CD4-positive, alpha-beta memory T cell (primary cell): ENCODE measurements around the gene KIF3C. TPM values are rescaled to one million over a fixed set of nuclear protein-coding genes. Genes with fewer than 3 reads are reported as not detected.

Experiments
- CTCF ChIA-PET: fragments of 350-600 bp; sonication (Branson Sonifier 250); formaldehyde crosslinking; loops from one replicate; lab custom pipeline; 2021; ENCODE audit warnings: inconsistent platforms; ENCODE audit not compliant: partially characterized antibody; lab: Charles Lee
- POLR2A ChIA-PET: fragments of 350-600 bp; sonication (Branson Sonifier 250); formaldehyde crosslinking; loops from one replicate; lab custom pipeline; 2021; ENCODE audit not compliant: partially characterized antibody; lab: Charles Lee
- DNase-seq, 5 donors: peaks; one replicate each; pipeline versions ENCODE4 v3.0.0 to v3.0.0-alpha.2; 2020 to 2022; ENCODE audit warnings: mixed read lengths in 1 of 5
- H3K27ac ChIP-seq: one replicate; pipeline ENCODE4 v1.7.0; 2013; ENCODE audit warnings: low read depth, low read length
- H3K27me3 ChIP-seq: 2 replicates; pipeline ENCODE4 v1.7.0; 2013; ENCODE audit warnings: mild to moderate bottlenecking, low read length, moderate library complexity; ENCODE audit not compliant: insufficient read depth
- H3K36me3 ChIP-seq: 2 replicates; pipeline ENCODE4 v1.7.0; 2013; ENCODE audit warnings: mild to moderate bottlenecking, low read length, moderate library complexity; ENCODE audit not compliant: insufficient read depth
- H3K4me1 ChIP-seq: 2 replicates; pipeline ENCODE4 v1.7.0; 2013; ENCODE audit warnings: mild to moderate bottlenecking, low read length, moderate library complexity; ENCODE audit not compliant: insufficient read depth
- H3K4me3 ChIP-seq, 2 donors: one replicate each; pipeline ENCODE4 v1.7.0; 2013; ENCODE audit warnings: low read length in 2 of 2, mild to moderate bottlenecking in 1 of 2
- H3K9me3 ChIP-seq, 2 donors: one replicate each; pipeline ENCODE4 v1.7.0; 2013; ENCODE audit warnings: low read length in 2 of 2, control low read depth in 1 of 2; ENCODE audit not compliant: control insufficient read depth in 1 of 2
- H3K27ac Mint-ChIP-seq, 7 donors: one replicate each; pipeline ENCODE4 v1.8.0; 2020 to 2021; ENCODE audit warnings: mixed read lengths in 7 of 7, mild to moderate bottlenecking in 6 of 7, inconsistent platforms in 3 of 7, moderate library complexity in 3 of 7
- H3K27me3 Mint-ChIP-seq, 2 donors: one replicate each; pipeline ENCODE4 v1.8.0; 2020 to 2021; ENCODE audit warnings: mixed read lengths in 2 of 2
- H3K36me3 Mint-ChIP-seq, 2 donors: one replicate each; pipeline ENCODE4 v1.8.0; 2020 to 2021; ENCODE audit warnings: mixed read lengths in 2 of 2, inconsistent platforms in 1 of 2, mild to moderate bottlenecking in 1 of 2
- H3K4me1 Mint-ChIP-seq, 4 donors: one replicate each; pipeline ENCODE4 v1.8.0; 2020 to 2021; ENCODE audit warnings: mixed read lengths in 4 of 4, mild to moderate bottlenecking in 1 of 4
- H3K4me3 Mint-ChIP-seq, 8 donors: one replicate each; pipeline ENCODE4 v1.8.0; 2020 to 2021; ENCODE audit warnings: mixed read lengths in 8 of 8, mild to moderate bottlenecking in 7 of 8, moderate library complexity in 6 of 8, inconsistent platforms in 3 of 8
- H3K9me3 Mint-ChIP-seq, 8 donors: one replicate each; pipeline ENCODE4 v1.8.0; 2020 to 2021; ENCODE audit warnings: mixed read lengths in 8 of 8, mild to moderate bottlenecking in 5 of 8, inconsistent platforms in 3 of 8, moderate library complexity in 1 of 8
- intact Hi-C: fragments of 100-400 bp; cut with micrococcal nuclease; formaldehyde crosslinking; loops from one replicate; pipeline ENCODE4 v1.15.1; 2023
- polyA plus RNA-seq, 2 donors: library from polyadenylated mRNA; unstranded; fragments of 300-500 nt; fragmentation: Illumina TruSeq; gene quantifications; one replicate each; pipeline ENCODE4 v1.2.3, GENCODE V29; 2021
- total RNA-seq, 2 experiments: library from RNA; stranded (reverse); gene quantifications; one replicate each; pipeline ENCODE4 v1.2.3, GENCODE V29; 2021

KIF3C gene
- total and polyA plus RNA-seq, 4 experiments from 2014 or later: 0.46 to 5.1 (median 3.4) TPM

DNA sequence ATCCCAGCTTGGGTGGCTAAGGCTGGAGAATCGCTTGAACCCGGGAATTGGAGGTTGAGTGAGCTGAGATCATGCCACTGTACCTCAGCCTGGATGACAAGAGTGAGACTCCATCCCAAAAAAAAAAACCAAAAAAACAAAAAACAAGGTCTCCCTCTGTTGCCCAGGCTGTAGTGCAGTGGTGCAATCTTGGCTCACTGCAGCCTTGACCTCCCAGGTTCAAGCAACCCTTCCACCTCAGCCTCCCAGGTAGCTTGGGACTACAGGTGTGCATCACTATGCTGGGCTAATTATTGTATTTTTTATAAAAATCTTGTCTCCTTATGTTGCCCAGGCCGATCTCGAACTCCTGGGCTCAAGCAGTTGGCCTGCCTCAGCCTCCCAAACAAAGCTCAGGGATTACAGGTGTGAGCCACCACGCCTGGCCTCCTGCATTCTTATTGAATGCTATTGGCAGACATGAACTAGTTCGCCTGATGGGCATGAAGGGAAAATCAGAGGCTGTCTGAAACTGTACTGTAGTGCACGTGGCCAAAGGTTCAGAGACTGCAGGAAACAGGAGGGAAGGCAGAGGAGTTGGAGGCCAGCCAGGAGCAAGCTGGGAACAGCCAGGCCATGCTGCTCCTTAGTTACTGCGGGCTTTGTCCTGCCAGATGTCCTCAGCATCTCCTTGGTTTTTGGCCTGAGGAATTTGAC, 88.0 kb downstream of the KIF3C start:
- Mint-ChIP-seq H3K4me3 (no peak overlapping the region), H3K36me3 (no peaks in the 10 kb centered on the region), H3K27me3 (no peaks in the 10 kb centered on the region), H3K27ac (peak overlapping the region in 1 of 7 donors; percentile 6), H3K9me3 (peaks cover 0 to 3% (median 0%) of the 10 kb centered on the region in 8 donors), H3K4me1 (no peaks in the 10 kb centered on the region)
- Histone ChIP-seq H3K4me3 (no peak overlapping the region), H3K27ac (no peak overlapping the region), H3K9me3 (no peaks in the 10 kb centered on the region), H3K27me3 (no peaks in the 10 kb centered on the region), H3K4me1 (no peaks in the 10 kb centered on the region), H3K36me3 (no peaks in the 10 kb centered on the region)
- DNase-seq: no peak
- intact Hi-C loops: no loop called here
- ChIA-PET POLR2A (no interaction called here), CTCF (interaction anchor here (0.7 kb wide), 1 partner anchor 202 kb away, joined by 3 read pairs; no protein-coding TSS in a partner anchor)

DNA sequence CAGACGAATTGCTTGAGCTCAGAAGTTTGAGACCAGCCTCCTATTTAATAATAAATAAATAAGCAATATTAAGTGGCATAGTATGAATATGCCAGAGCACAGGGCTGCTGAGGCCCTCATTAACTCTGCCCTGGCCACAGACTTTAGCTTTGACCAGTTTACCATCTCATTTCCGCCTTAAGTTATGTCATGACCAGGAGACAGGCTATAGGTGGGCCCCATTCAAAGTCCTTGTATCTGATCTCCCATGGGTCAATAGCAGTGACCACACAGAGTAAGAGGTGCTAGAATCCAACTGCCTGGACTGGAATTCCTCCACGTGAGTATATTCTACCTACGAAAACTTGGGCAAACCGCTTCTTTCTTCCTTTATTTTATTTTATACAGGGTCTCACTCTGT, 90.6 kb downstream of the KIF3C start:
- H3K27ac Mint-ChIP-seq: no peak overlapping the region
- no peaks in the 10 kb centered on the region for H3K36me3 ChIP-seq

GRCh38 chr2:25887624-25888242, 94.6 kb downstream of the KIF3C start:
- H3K4me3 Mint-ChIP-seq: no peak overlapping the region
- no peak for DNase-seq
- POLR2A ChIA-PET: interaction anchor here (1.3 kb wide), 1 partner anchor 9 kb away, joined by 3 read pairs; the partner anchor contains the start of gene ASXL2

More for the DNA sequence above, 90.6 kb downstream of the KIF3C start:
- H3K27ac ChIP-seq: no peak overlapping the region
- Mint-ChIP-seq H3K27me3 (no peaks in the 10 kb centered on the region), H3K4me1 (no peaks in the 10 kb centered on the region), H3K36me3 (no peaks in the 10 kb centered on the region), H3K9me3 (peaks cover 0 to 3% (median 0%) of the 10 kb centered on the region in 8 donors), H3K4me3 (no peak overlapping the region)
- no peaks in the 10 kb centered on the region for H3K9me3 ChIP-seq
- ChIA-PET POLR2A (no interaction called here), CTCF (no interaction called here)
- no peaks in the 10 kb centered on the region for H3K4me1 ChIP-seq
- H3K4me3 ChIP-seq: no peak overlapping the region
- no peak for DNase-seq
- H3K27me3 ChIP-seq: no peaks in the 10 kb centered on the region
- intact Hi-C loops: no loop called here

GRCh38 chr2:25885933-25886332, 96.4 kb downstream of the KIF3C start:
- Mint-ChIP-seq H3K27me3 (peaks cover 2 to 8% of the 10 kb centered on the region in 2 donors), H3K9me3 (peaks cover 0 to 3% (median 0%) of the 10 kb centered on the region in 8 donors), H3K36me3 (peaks cover 0 to 4% of the 10 kb centered on the region in 2 donors), H3K4me1 (no peaks in the 10 kb centered on the region), H3K27ac (no peak overlapping the region), H3K4me3 (no peak overlapping the region)
- Histone ChIP-seq H3K27me3 (no peaks in the 10 kb centered on the region), H3K9me3 (no peaks in the 10 kb centered on the region), H3K4me1 (no peaks in the 10 kb centered on the region), H3K27ac (no peak overlapping the region), H3K4me3 (no peak overlapping the region), H3K36me3 (no peaks in the 10 kb centered on the region)
- ChIA-PET POLR2A (no interaction called here), CTCF (interaction anchor here (1.0 kb wide), 1 partner anchor 34 kb away, joined by 4 read pairs; no protein-coding TSS in a partner anchor)
- intact Hi-C loops: no loop called here
- no peak for DNase-seq

More at GRCh38 chr2:25887624-25888242, 94.6 kb downstream of the KIF3C start:
- H3K27me3 Mint-ChIP-seq: peaks cover 2 to 8% of the 10 kb centered on the region in 2 donors
- peaks cover 0 to 2% (median 0%) of the 10 kb centered on the region in 8 donors for H3K9me3 Mint-ChIP-seq
- H3K4me1 Mint-ChIP-seq: no peaks in the 10 kb centered on the region
- intact Hi-C loops: no loop called here
- H3K27me3 ChIP-seq: no peaks in the 10 kb centered on the region
- no peak overlapping the region for H3K27ac Mint-ChIP-seq
- no peak overlapping the region for H3K27ac ChIP-seq
- H3K36me3 ChIP-seq: no peaks in the 10 kb centered on the region
- H3K9me3 ChIP-seq: no peaks in the 10 kb centered on the region
- no peak overlapping the region for H3K4me3 ChIP-seq
- H3K4me1 ChIP-seq: no peaks in the 10 kb centered on the region
- H3K36me3 Mint-ChIP-seq: peaks cover 0 to 4% of the 10 kb centered on the region in 2 donors
- CTCF ChIA-PET: interaction anchor here (1.1 kb wide), 1 partner anchor 9 kb away, joined by 3 read pairs; the partner anchor contains the start of gene ASXL2

GRCh38 chr2:25881764-25882163, 100.5 kb downstream of the KIF3C start:
- H3K27ac ChIP-seq: no peak overlapping the region
- Mint-ChIP-seq H3K27ac (no peak overlapping the region), H3K36me3 (peaks cover 4 to 13% of the 10 kb centered on the region in 2 donors), H3K9me3 (peaks cover 0 to 3% (median 0%) of the 10 kb centered on the region in 8 donors), H3K27me3 (peaks cover 2 to 8% of the 10 kb centered on the region in 2 donors), H3K4me1 (peaks cover 10 to 23% (median 14%) of the 10 kb centered on the region in 4 donors), H3K4me3 (no peak overlapping the region)
- H3K9me3 ChIP-seq: no peaks in the 10 kb centered on the region
- H3K4me1 ChIP-seq: peaks cover 14% of the 10 kb centered on the region
- no peak for DNase-seq
- H3K36me3 ChIP-seq: no peaks in the 10 kb centered on the region
- ChIA-PET POLR2A (no interaction called here), CTCF (no interaction called here)
- H3K27me3 ChIP-seq: no peaks in the 10 kb centered on the region
- intact Hi-C loops: no loop called here
- no peak overlapping the region for H3K4me3 ChIP-seq

DNA sequence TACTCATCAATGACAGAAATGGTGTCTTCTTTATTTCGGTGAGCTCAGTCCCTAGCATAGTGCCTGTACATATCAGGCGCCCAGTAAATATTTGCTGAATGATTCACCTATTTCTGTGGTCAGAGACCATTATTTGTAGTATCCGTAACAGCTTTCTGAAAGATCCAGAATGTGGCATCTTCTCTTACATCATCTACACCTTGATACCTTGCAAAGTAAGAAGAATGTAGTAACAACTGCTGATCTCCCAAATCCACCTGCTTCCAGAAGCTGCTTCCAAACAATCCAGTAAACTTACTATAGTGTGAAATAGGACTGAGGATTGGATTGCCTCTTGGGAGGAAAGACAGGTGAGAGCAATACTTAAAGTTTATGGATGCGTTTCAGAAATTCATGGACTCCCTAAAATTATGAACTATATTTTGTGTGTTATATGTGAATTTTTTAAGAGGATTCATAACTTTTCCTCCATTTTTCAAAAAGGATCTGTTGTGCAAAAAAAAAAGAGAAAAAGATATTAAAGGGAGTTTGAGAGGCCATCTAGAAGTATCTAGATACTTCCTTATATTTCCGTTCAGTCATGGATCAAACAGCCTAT, 103.1 kb downstream of the KIF3C start:
- Mint-ChIP-seq H3K4me3 (peak overlapping the region; percentile 94 to 99 (median 97)), H3K4me1 (peaks cover 24 to 43% (median 31%) of the 10 kb centered on the region in 4 donors), H3K36me3 (peaks cover 6 to 19% of the 10 kb centered on the region in 2 donors), H3K9me3 (peaks cover 0 to 3% (median 0%) of the 10 kb centered on the region in 8 donors), H3K27me3 (peaks cover 0 to 2% of the 10 kb centered on the region in 2 donors), H3K27ac (peak overlapping the region; percentile 94 to 99 (median 98))
- no peak for DNase-seq
- no peaks in the 10 kb centered on the region for H3K9me3 ChIP-seq
- H3K27me3 ChIP-seq: no peaks in the 10 kb centered on the region
- intact Hi-C loops: loop anchor here (1.0 to 5.0 kb wide), 4 partner anchors 37 to 602 kb away; partner anchors contain the start of gene KIF3C
- peak overlapping the region; percentile 39 to 49 for H3K4me3 ChIP-seq
- ChIA-PET POLR2A (interaction anchor here (0.8 to 2.8 kb wide), 25 partner anchors 9 to 1172 kb away, joined by 3 to 34 read pairs (median 5); partner anchors contain the start of genes ADGRF3, AGBL5, DTNB and HADHA), CTCF (interaction anchor here (0.6 to 2.3 kb wide), 18 partner anchors 9 to 517 kb away, joined by 3 to 46 read pairs (median 4); no protein-coding TSS in a partner anchor)
- H3K36me3 ChIP-seq: no peaks in the 10 kb centered on the region
- peak overlapping the region; percentile 98 for H3K27ac ChIP-seq
- peaks cover 37% of the 10 kb centered on the region for H3K4me1 ChIP-seq
